Measurements from ENCODE around the gene OR2H2.

The OR2H2 gene

DNA sequence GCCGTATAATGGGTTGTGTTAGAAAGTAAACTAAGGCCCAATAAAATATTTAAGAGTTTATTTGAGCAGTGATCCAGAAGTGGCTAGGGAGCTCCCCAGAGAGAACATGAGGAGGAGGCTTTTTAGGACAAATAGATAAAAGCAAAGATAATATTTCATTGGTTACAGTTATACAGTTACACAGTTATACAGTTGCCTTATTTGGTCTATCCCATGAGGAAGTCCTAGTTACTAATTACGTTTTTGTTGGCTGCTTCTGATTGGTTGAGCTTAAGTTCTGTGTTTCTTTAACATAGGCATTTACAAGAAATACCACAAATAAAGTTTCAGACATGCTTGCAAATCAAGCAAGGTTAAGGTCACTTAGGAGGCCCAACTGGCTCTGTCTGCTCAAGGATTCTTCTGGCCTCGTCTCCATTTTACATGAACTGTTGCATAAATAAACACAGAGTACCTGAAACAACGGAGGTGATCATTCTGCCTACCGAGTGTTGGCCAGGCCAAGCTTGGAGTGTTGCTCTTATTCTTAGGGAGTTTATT lies 32.3 kb upstream of the OR2H2 start (continued):
- TF ChIP-seq ELK4 (IDR thresholded peaks at IDR 0.05; ENCODE audit: borderline replicate concordance, low read depth, low read length) (no peak), ZNF610 (tag by site-specific recombination; IDR thresholded peaks at IDR 0.05; ENCODE audit: borderline replicate concordance) (no peak), ZNF335 (tag by site-specific recombination; conservative IDR thresholded peaks at IDR 0.05) (no peak), ZNF133 (tag by site-specific recombination; IDR thresholded peaks at IDR 0.05) (no peak)

GRCh38 chr6:29553268-29554057 lies 31.5 kb upstream of the OR2H2 start:
- POLR2A ChIA-PET: no interaction called here
- Histone ChIP-seq H3K4me1 (ENCODE audit: control insufficient read depth, insufficient read depth, low read length) (peaks cover 12% of the 10 kb centered on the region), H3K36me3 (ENCODE audit: control insufficient read depth in 2 of 2, insufficient read depth in 1 of 2, low read length in 2 of 2) (no peaks in the 10 kb centered on the region), H3K9me3 (ENCODE audit: control insufficient read depth, insufficient read depth, low read depth, low read length) (no peaks in the 10 kb centered on the region), H3K4me3 (ENCODE audit: low read depth, low read length) (peak overlapping the region; percentile 44), H3K27ac (ENCODE audit: extremely low read depth, low read depth, low read length) (peak overlapping the region; percentile 3; the same call in 1 of the 2 replicates)
- CTCF ChIA-PET: interaction anchor here (0.6 kb wide), 2 partner anchors 56 to 122 kb away, joined by 3 to 4 read pairs; no protein-coding TSS in a partner anchor
- TF ChIP-seq, protein P1, sequence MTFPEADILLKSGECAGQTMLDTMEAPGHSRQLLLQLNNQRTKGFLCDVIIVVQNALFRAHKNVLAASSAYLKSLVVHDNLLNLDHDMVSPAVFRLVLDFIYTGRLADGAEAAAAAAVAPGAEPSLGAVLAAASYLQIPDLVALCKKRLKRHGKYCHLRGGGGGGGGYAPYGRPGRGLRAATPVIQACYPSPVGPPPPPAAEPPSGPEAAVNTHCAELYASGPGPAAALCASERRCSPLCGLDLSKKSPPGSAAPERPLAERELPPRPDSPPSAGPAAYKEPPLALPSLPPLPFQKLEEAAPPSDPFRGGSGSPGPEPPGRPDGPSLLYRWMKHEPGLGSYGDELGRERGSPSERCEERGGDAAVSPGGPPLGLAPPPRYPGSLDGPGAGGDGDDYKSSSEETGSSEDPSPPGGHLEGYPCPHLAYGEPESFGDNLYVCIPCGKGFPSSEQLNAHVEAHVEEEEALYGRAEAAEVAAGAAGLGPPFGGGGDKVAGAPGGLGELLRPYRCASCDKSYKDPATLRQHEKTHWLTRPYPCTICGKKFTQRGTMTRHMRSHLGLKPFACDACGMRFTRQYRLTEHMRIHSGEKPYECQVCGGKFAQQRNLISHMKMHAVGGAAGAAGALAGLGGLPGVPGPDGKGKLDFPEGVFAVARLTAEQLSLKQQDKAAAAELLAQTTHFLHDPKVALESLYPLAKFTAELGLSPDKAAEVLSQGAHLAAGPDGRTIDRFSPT (tag by site-specific recombination; IDR thresholded peaks at IDR 0.05): peak; percentile 43; the same call in 1 of the 2 replicates
- TF ChIP-seq ZNF26 (tag by site-specific recombination; IDR thresholded peaks at IDR 0.05) (no peak), PBX3 (CRISPR knock-in tag; IDR thresholded peaks at IDR 0.05) (no peak), ZBTB20 (tag by site-specific recombination; IDR thresholded peaks at IDR 0.05) (no peak), ZNF664 (tag by site-specific recombination; IDR thresholded peaks at IDR 0.05) (no peak), ZNF791 (tag by site-specific recombination; IDR thresholded peaks at IDR 0.05) (no peak), ZNF133 (tag by site-specific recombination; IDR thresholded peaks at IDR 0.05) (no peak), ZNF324 (tag by site-specific recombination; IDR thresholded peaks at IDR 0.05) (no peak), IKZF3 (tag by site-specific recombination; IDR thresholded peaks at IDR 0.05) (no peak), ZNF677 (tag by site-specific recombination; IDR thresholded peaks at IDR 0.05) (no peak), ZSCAN5A (tag by site-specific recombination; IDR thresholded peaks at IDR 0.05) (no peak), GLIS2 (tag by site-specific recombination; IDR thresholded peaks at IDR 0.05) (no peak), MZF1 (tag by site-specific recombination; IDR thresholded peaks at IDR 0.05; ENCODE audit: borderline replicate concordance) (no peak), ZNF391 (tag by site-specific recombination; IDR thresholded peaks at IDR 0.05; ENCODE audit: borderline replicate concordance, low read depth) (no peak)
- TF ChIP-seq, protein P2, sequence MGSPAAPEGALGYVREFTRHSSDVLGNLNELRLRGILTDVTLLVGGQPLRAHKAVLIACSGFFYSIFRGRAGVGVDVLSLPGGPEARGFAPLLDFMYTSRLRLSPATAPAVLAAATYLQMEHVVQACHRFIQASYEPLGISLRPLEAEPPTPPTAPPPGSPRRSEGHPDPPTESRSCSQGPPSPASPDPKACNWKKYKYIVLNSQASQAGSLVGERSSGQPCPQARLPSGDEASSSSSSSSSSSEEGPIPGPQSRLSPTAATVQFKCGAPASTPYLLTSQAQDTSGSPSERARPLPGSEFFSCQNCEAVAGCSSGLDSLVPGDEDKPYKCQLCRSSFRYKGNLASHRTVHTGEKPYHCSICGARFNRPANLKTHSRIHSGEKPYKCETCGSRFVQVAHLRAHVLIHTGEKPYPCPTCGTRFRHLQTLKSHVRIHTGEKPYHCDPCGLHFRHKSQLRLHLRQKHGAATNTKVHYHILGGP (tag by site-specific recombination; IDR thresholded peaks at IDR 0.05): no peak
- TF ChIP-seq, protein P3, sequence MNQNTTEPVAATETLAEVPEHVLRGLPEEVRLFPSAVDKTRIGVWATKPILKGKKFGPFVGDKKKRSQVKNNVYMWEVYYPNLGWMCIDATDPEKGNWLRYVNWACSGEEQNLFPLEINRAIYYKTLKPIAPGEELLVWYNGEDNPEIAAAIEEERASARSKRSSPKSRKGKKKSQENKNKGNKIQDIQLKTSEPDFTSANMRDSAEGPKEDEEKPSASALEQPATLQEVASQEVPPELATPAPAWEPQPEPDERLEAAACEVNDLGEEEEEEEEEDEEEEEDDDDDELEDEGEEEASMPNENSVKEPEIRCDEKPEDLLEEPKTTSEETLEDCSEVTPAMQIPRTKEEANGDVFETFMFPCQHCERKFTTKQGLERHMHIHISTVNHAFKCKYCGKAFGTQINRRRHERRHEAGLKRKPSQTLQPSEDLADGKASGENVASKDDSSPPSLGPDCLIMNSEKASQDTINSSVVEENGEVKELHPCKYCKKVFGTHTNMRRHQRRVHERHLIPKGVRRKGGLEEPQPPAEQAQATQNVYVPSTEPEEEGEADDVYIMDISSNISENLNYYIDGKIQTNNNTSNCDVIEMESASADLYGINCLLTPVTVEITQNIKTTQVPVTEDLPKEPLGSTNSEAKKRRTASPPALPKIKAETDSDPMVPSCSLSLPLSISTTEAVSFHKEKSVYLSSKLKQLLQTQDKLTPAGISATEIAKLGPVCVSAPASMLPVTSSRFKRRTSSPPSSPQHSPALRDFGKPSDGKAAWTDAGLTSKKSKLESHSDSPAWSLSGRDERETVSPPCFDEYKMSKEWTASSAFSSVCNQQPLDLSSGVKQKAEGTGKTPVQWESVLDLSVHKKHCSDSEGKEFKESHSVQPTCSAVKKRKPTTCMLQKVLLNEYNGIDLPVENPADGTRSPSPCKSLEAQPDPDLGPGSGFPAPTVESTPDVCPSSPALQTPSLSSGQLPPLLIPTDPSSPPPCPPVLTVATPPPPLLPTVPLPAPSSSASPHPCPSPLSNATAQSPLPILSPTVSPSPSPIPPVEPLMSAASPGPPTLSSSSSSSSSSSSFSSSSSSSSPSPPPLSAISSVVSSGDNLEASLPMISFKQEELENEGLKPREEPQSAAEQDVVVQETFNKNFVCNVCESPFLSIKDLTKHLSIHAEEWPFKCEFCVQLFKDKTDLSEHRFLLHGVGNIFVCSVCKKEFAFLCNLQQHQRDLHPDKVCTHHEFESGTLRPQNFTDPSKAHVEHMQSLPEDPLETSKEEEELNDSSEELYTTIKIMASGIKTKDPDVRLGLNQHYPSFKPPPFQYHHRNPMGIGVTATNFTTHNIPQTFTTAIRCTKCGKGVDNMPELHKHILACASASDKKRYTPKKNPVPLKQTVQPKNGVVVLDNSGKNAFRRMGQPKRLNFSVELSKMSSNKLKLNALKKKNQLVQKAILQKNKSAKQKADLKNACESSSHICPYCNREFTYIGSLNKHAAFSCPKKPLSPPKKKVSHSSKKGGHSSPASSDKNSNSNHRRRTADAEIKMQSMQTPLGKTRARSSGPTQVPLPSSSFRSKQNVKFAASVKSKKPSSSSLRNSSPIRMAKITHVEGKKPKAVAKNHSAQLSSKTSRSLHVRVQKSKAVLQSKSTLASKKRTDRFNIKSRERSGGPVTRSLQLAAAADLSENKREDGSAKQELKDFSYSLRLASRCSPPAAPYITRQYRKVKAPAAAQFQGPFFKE (tag by site-specific recombination; IDR thresholded peaks at IDR 0.05; ENCODE audit: borderline replicate concordance): no peak
